ENCODE measurements around the gene SLC24A3. TPM values are rescaled to one million over a fixed set of nuclear protein-coding genes. Genes with fewer than 3 reads are reported as not detected.

Gene SLC24A3
- total RNA-seq, 3 donors from 2014 or later: 4.3 to 34.9 (median 5.7) TPM

GRCh38 chr20:19380211-19380610, 167.8 kb downstream of the SLC24A3 start:
- Histone ChIP-seq H3K4me3 (no peak overlapping the region), H3K4me1 (ENCODE audit: low read depth) (no peaks in the 10 kb centered on the region), H3K36me3 (ENCODE audit: low read depth) (no peaks in the 10 kb centered on the region), H3K9me3 (no peaks in the 10 kb centered on the region)
- ATAC-seq (no peak), DNase-seq (no peak)
- no peak for TF ChIP-seq CTCF (IDR thresholded peaks at IDR 0.05)
- intact Hi-C loops (cut with DNase I, micrococcal nuclease): no loop called here

- Histone ChIP-seq H3K9me3 (no peaks in the 10 kb centered on the region), H3K36me3 (ENCODE audit: low read depth) (no peaks in the 10 kb centered on the region), H3K4me3 (no peak overlapping the region), H3K4me1 (ENCODE audit: low read depth) (no peaks in the 10 kb centered on the region)
- intact Hi-C loops (cut with DNase I, micrococcal nuclease): no loop called here
- no peak for DNase-seq
- ATAC-seq: no peak
- no peak for TF ChIP-seq CTCF (IDR thresholded peaks at IDR 0.05)
These were observed 169.5 kb downstream of the SLC24A3 start for GRCh38 chr20:19381947-19382346.

- Histone ChIP-seq H3K4me1 (ENCODE audit: low read depth) (no peaks in the 10 kb centered on the region), H3K36me3 (ENCODE audit: low read depth) (no peaks in the 10 kb centered on the region), H3K9me3 (no peaks in the 10 kb centered on the region), H3K4me3 (no peak overlapping the region)
- intact Hi-C loops (cut with DNase I, micrococcal nuclease): no loop called here
- DNase-seq (no peak), ATAC-seq (no peak)
- TF ChIP-seq CTCF (IDR thresholded peaks at IDR 0.05): no peak
These were observed 170.2 kb downstream of the SLC24A3 start for GRCh38 chr20:19382386-19383340.

- Histone ChIP-seq H3K9me3 (no peaks in the 10 kb centered on the region), H3K4me3 (no peak overlapping the region), H3K4me1 (ENCODE audit: low read depth) (no peaks in the 10 kb centered on the region), H3K36me3 (ENCODE audit: low read depth) (no peaks in the 10 kb centered on the region)
- intact Hi-C loops (cut with DNase I, micrococcal nuclease): no loop called here
- DNase-seq: no peak
- ATAC-seq: no peak
- TF ChIP-seq CTCF (IDR thresholded peaks at IDR 0.05): no peak
These were observed 172.5 kb downstream of the SLC24A3 start for GRCh38 chr20:19384940-19385339.

GRCh38 chr20:19387251-19387650, 174.8 kb downstream of the SLC24A3 start:
- H3K9me3 ChIP-seq: no peaks in the 10 kb centered on the region
- H3K4me3 ChIP-seq: no peak overlapping the region
- H3K4me1 ChIP-seq (ENCODE audit: low read depth): no peaks in the 10 kb centered on the region
- TF ChIP-seq CTCF (IDR thresholded peaks at IDR 0.05): no peak
- ATAC-seq (no peak), DNase-seq (no peak)
- H3K36me3 ChIP-seq (ENCODE audit: low read depth): no peaks in the 10 kb centered on the region
- intact Hi-C loops (cut with DNase I, micrococcal nuclease): no loop called here
